PFSK-1 (cell line): ENCODE results near the gene NIPAL4.

Experiments
- FOXP2 ChIP-seq: optimal IDR thresholded peaks from 2 replicates; pipeline ENCODE3; 2011; ENCODE audit warnings: borderline replicate concordance, control low read depth, inconsistent platforms; ENCODE audit not compliant: insufficient read depth; ENCODE audit errors: extremely low read length, extremely low read depth
- POLR2AphosphoS5 ChIP-seq: IDR thresholded peaks from 2 replicates; pipeline ENCODE4 v1.6.1; 2012; ENCODE audit warnings: low read depth, mild to moderate bottlenecking, control low read depth, low read length, moderate library complexity
- REST ChIP-seq, 2 experiments: IDR thresholded peaks; 2 replicates each; pipeline versions ENCODE4 v1.6.1 to v1.8.0; 2011 to 2012; ENCODE audit warnings: low read depth in 2 of 2, low read length in 2 of 2, control low read depth in 1 of 2, inconsistent platforms in 1 of 2, mild to moderate bottlenecking in 1 of 2, moderate library complexity in 1 of 2; ENCODE audit not compliant: insufficient read depth in 1 of 2
- SIN3A ChIP-seq: IDR thresholded peaks from 2 replicates; pipeline ENCODE4 v1.6.1; 2012; ENCODE audit warnings: mild to moderate bottlenecking, low read length, moderate library complexity, borderline replicate concordance; ENCODE audit not compliant: insufficient read depth
- TAF1 ChIP-seq: IDR thresholded peaks from 2 replicates; pipeline ENCODE4 v1.6.1; 2012; ENCODE audit warnings: low read length, control low read depth, borderline replicate concordance; ENCODE audit not compliant: insufficient read depth

Gene NIPAL4

GRCh38 chr5:157497875-157498611, 38.0 kb downstream of the NIPAL4 start:
- no peak for TF ChIP-seq TAF1
- TF ChIP-seq SIN3A: no peak
- TF ChIP-seq POLR2AphosphoS5: no peak
- TF ChIP-seq FOXP2: no peak
- no peak for TF ChIP-seq REST (IDR thresholded peaks at IDR 0.05; ENCODE audit: insufficient read depth in 1 of 2, low read depth in 2 of 2, low read length in 2 of 2)

- no peak for TF ChIP-seq REST (IDR thresholded peaks at IDR 0.05; ENCODE audit: insufficient read depth in 1 of 2, low read depth in 2 of 2, low read length in 2 of 2)
- TF ChIP-seq POLR2AphosphoS5: no peak
- TF ChIP-seq FOXP2: no peak
- TF ChIP-seq SIN3A: no peak
- TF ChIP-seq TAF1: no peak
Observed at GRCh38 chr5:157502143-157502647, 42.2 kb downstream of the NIPAL4 start.

- TF ChIP-seq TAF1 (no peak), REST (IDR thresholded peaks at IDR 0.05; ENCODE audit: insufficient read depth in 1 of 2, low read depth in 2 of 2, low read length in 2 of 2) (no peak), POLR2AphosphoS5 (no peak), FOXP2 (no peak), SIN3A (no peak)
Observed at GRCh38 chr5:157504053-157504452, 44.0 kb downstream of the NIPAL4 start.

- TF ChIP-seq FOXP2: no peak
- TF ChIP-seq POLR2AphosphoS5: no peak
- no peak for TF ChIP-seq TAF1
- TF ChIP-seq REST (IDR thresholded peaks at IDR 0.05; ENCODE audit: insufficient read depth in 1 of 2, low read depth in 2 of 2, low read length in 2 of 2): no peak
- TF ChIP-seq SIN3A: no peak
Observed at GRCh38 chr5:157505496-157505895, 45.5 kb downstream of the NIPAL4 start.

GRCh38 chr5:157506066-157506590, 46.1 kb downstream of the NIPAL4 start:
- TF ChIP-seq FOXP2 (no peak), SIN3A (no peak), POLR2AphosphoS5 (no peak), REST (IDR thresholded peaks at IDR 0.05; ENCODE audit: insufficient read depth in 1 of 2, low read depth in 2 of 2, low read length in 2 of 2) (no peak)
